DMS 273 (cell line): Measurements from ENCODE around the gene BLNK.

Source experiments
- DNase-seq: peaks from one replicate; lab custom pipeline; 2025; ENCODE audit not compliant: unreplicated experiment; lab: John Stamatoyannopoulos, UW

BLNK gene

GRCh38 chr10:96264938-96265337 lies 6.4 kb downstream of the BLNK start:
- DNase-seq: no peak

- no peak for DNase-seq
These were observed 7.7 kb downstream of the BLNK start for GRCh38 chr10:96263669-96264068.

GRCh38 chr10:96263176-96263575 lies 8.2 kb downstream of the BLNK start:
- peak; percentile 74 for DNase-seq

- no peak for DNase-seq
These were observed 9.4 kb downstream of the BLNK start for GRCh38 chr10:96261930-96262329.

- no peak for DNase-seq
These were observed 10.2 kb downstream of the BLNK start for GRCh38 chr10:96261132-96261531.

- DNase-seq: peak; percentile 70
These were observed 11.4 kb downstream of the BLNK start for GRCh38 chr10:96260014-96260413.

- peak; percentile 64 for DNase-seq
These were observed 12.2 kb downstream of the BLNK start for GRCh38 chr10:96259150-96259549.

GRCh38 chr10:96257944-96258343 lies 13.4 kb downstream of the BLNK start:
- DNase-seq: no peak

GRCh38 chr10:96255549-96256333 lies 15.6 kb downstream of the BLNK start:
- peak; percentile 81 for DNase-seq

GRCh38 chr10:96254976-96255375 lies 16.4 kb downstream of the BLNK start:
- no peak for DNase-seq

GRCh38 chr10:96252730-96253129 lies 18.6 kb downstream of the BLNK start:
- DNase-seq: no peak

GRCh38 chr10:96250349-96250748 lies 21.0 kb downstream of the BLNK start:
- DNase-seq: no peak

- no peak for DNase-seq
These were observed 22.1 kb downstream of the BLNK start for GRCh38 chr10:96249264-96249663.

GRCh38 chr10:96244354-96244753 lies 27.0 kb downstream of the BLNK start:
- no peak for DNase-seq

- no peak for DNase-seq
These were observed 28.1 kb downstream of the BLNK start for GRCh38 chr10:96243296-96243695.

- DNase-seq: no peak
These were observed 28.5 kb downstream of the BLNK start for GRCh38 chr10:96242822-96243221.

GRCh38 chr10:96238646-96239623 lies 32.4 kb downstream of the BLNK start:
- DNase-seq: no peak

GRCh38 chr10:96236876-96237275 lies 34.5 kb downstream of the BLNK start:
- no peak for DNase-seq

- DNase-seq: no peak
These were observed 35.3 kb downstream of the BLNK start for GRCh38 chr10:96236090-96236478.

- no peak for DNase-seq
These were observed 35.9 kb downstream of the BLNK start for GRCh38 chr10:96235326-96236089.

GRCh38 chr10:96233959-96234358 lies 37.4 kb downstream of the BLNK start:
- DNase-seq: no peak
